EH (cell line): ENCODE measurements around the gene MAGI1.
"Not testable (repeated sequence)": the region's sequence is repeated elsewhere in the genome, so short reads cannot be mapped to it uniquely, and the experiment has no call there.

Experiments
- DNase-seq: peaks from one replicate; pipeline ENCODE4 v3.0.0-alpha.2; 2015; ENCODE audit warnings: low read depth

The MAGI1 gene

DNA sequence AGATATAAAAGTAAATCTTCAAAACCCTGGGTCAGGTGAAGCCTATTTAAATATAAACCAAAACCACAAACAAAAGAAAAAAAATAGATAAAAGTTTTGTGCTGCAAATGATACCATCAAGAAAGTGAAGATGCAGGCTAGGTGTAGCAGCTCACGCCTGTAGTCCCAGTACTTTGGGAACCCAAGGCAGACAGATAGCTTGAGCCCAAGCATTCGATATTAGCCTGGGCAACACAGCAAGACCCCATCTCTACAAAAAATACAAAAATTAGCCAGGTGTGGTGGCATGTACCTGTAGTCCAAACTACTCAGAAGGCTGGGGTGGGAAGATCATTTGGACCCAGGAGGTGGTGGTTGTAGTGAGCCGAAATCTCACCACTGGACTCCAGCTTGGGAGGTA, 164.8 kb downstream of the MAGI1 start:
- no peak for DNase-seq

DNA sequence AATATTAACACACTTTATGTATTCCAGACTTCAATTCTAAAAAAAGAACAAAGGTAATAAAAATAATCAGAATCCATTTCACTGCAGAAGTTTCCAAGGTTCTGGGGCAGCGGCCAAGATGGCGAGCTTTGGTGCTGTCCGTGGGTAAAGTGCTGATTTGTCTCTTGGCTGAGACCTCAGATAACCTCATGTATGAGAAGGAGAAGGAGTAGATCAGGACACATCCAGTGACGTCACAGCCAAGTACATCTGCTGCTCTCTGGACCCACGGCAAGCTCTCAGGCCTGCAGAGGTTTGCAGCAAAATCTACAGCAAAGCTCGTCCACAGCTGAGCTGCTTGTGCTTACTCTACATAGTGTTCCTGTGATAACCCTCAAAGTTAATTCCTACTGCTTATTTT, 165.7 kb downstream of the MAGI1 start:
- DNase-seq, result peak; percentile 23

DNA sequence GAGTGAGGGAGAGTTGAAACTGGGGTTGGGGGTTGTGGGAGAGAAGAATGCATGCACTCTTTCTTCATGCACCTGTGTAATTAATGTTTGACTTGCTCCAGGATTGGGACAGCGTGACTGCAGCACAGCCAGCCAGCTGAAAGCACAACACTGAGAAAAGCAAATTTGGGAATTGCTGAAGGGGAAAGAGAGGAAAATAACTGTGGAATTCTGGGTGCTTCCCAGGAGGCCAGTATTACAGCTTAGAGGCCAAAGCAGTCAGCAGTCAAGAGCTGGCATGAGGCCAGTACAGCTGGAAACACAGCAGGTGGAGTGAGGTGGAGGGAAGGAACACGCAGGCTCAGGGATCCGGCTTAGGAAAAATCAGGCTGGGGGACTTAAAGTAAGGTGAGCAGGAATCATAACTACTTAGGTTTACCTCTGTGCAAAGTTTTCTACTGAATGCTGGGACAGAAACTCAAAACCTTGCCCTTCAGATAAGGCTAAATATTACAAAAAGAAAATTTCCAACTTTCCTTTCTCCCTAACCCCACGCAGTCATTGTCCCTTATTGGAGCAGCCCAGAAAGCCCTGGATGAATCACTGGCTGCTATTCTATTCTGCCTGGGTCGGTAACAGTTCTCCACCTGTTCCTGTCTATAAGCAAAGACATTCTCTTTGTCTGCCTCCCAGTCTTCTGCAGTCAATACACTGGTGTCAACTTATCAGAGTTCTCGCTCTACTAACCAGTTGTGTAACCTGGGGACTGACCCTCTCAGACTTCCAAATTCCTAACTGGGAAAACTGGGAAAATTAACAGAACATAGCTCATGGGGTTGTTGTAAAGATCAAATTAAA, 167.2 kb downstream of the MAGI1 start:
- no peak for DNase-seq

DNA sequence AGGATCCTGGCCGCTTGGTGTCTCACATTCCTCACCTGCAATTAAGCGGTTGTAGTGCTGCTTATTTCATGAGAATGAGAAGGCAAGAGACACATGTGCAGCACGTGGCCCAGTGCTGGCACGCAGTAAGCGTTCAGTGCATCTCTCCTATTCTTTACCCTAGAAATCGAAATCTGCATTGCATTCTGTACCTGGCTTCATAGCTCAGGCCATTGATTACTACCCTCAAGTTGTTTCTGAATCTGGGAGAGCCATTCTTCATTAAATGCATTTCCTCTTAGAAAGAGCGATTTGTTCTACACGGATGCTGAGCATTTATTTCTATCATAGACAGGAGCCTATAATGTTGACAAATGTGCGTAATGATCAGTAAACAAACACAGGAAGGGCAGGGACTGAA, 168.9 kb downstream of the MAGI1 start:
- DNase-seq, result no peak

DNA sequence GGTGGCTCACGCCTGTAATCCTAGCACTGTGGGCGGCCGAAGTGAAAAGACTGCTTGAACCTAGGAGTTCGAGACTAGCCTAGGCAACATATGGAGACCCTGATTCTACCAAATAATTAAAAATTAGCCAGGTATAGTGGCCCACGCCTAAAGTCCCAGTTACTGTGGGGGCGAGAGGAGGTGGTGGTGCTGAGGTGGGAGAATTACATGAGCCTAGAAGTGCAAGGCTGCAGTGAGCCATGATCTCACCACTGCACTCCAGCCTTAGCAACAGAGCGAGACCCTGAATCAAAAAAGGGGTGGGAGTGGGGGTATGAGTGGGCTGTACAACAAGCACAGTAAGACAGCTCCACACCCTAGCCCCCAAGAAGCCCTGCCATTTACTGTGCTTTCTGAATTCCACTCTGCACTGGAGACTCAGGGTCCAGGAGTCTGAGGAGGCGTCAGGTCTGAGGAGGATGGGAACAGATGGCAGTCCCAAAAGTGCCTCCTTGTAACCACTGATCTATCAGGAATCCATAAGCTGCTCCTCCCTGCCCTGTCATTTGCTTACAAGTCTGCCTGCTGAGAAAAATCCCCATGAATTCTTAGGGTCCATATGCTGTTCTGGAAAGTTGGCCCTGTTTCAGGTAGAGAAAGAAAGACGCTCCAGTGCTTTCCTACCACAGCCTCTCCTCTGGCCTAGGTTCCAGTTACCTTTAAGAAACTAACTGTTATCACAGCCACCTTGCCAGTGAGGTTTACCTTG, 171.1 kb downstream of the MAGI1 start:
- no peak for DNase-seq

DNA sequence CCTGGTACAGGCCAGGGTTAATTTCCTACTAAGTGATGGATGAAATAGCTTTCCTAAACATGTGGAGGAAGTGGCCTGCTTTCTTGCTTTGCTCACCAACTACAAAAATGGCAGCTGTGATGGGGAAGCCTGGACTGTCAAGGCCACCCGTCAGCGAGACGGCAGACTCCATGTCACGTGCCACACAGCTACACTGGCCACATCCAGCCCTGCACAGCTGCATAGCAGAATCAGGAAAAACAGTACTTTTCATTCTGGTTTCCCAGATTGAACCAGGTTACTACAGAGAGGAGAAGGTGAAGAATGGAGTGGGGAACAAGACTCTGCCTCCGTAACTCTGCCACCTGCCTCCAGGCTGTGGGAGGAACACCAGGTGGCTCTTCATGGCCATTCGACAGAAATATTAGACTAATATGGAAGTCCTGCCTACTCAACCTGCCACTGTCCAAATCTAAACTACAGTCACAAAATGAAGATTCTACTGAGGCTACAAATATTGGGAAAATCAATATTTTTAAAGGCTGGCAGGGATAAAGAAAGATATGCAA, 174.3 kb downstream of the MAGI1 start:
- no peak for DNase-seq

DNA sequence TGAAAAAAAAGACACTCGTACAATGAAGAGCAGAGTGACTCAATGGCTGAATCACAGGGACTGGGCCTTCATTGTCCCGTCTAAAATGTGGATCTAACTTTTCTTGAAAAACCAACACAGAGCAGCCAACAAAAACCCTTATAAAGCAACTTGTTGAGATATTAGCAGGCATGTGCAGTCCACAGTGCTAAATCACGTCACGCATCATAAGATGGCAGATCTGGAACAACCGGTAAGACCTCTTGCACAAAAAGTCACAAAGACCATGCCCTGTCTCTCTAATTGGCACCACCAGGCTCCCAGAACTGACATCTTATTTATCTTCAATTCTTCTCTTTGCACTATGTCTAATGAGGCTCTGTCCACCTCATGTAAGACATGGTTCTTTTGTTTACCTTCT, 177.0 kb downstream of the MAGI1 start:
- DNase-seq, result no peak

DNA sequence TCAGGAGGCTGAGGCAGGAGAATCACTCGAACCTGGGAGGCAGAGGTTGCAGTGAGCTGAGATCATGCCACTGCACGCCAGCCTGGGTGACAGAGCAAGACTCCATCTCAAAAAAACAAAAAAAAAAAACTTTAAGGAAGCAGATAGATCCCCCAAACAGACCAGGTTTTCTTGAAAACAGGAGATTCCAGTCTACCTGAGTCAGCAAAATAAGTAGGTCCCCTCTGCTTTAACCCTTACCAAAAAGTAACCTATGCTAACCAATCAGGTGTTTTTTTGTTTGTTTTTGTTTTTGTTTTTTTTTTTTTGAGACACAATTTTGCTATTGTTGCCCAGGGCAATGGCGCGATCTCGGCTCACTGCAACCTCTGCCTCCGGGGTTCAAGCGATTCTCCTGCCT, 179.1 kb downstream of the MAGI1 start:
- DNase-seq, result not testable (repeated sequence)

DNA sequence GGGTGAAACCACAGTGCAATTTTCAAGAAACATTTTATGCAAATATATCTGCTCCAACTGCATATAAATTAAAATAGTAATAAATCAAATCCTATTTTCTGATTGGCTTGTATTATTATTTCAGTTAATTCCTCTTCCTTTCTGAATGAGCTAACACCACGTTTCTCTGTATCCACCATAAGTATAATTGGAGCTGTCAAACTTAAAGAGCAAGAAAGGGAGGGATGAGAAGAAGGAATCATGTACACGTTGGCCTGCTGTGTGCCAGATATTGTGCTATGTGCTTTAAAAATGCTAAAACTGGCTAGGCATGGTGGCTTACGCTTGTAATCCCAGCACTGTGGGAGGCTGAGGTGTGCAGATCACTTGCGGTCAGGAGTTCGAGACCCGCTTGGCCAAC, 180.0 kb downstream of the MAGI1 start:
- no peak for DNase-seq

DNA sequence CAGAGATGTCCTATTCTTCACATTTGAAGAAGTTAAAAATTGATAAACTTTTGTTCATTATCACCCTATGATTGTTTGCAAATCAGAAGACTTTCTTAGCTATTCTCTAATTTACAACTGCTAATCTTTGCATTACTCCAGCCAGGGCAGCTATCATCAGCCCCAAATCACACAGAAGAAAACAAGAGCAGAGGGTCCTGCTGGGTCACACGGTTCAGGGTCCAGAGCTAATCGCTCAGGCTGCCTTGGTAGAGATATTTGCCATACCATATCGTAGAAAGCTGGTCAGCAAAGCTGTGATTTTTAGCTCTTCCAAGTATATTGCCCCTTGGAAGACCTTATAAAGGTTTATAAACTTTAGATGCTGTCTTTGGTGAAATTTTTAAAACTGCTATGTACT, 181.4 kb downstream of the MAGI1 start:
- no peak for DNase-seq

DNA sequence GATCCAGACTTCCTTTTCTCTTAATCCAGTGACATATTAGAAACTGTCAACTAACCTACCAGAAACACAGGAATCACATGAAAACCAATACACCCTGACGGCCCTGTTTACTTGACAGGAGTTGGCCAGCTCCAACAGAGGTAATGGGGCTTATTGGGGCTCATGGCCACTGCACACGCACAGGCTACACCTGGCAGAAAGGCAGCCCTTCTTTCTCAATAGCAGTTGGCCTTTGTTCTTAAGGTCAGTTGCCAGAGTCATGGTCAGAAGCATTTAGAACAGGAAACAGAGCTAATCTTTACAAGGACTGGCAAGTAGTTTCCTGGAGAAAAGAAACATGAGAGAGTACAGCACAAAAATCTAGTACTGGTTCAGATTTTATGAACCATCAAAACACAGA, 181.8 kb downstream of the MAGI1 start:
- DNase-seq, result no peak

DNA sequence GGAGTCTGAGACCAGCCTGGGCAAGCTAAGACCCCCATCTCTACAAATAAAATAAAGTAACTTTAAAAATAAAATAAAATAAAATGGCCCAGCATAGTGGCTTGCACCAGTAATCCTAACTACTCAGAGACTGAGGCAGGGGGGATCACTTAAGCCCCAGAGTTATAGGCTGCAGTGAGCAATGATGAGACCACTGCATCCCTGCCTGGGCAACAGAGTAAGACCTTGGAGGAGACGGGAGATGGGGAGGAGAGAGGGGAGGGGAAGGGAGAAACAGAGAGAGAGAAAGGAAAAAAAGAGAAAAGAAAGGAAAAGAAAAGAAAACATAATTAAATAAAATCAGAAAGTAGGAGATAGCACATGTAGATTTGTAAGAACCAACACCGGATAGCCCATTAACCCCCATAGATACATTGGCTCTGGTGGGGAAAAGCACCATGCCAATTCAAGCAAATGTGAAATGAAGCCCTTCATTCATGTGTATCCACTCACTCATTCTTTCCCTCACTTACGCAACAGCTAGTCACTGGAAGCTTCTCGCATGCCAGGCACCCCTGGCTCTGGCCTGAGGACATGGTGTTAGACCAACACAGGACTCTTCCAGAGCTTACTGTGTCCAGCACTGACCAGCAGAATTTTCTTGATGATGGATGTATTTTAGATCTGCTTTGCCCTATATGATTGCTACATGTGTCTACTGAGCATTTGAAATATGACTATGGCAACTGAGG, 183.2 kb downstream of the MAGI1 start:
- DNase-seq, result peak; percentile 80

DNA sequence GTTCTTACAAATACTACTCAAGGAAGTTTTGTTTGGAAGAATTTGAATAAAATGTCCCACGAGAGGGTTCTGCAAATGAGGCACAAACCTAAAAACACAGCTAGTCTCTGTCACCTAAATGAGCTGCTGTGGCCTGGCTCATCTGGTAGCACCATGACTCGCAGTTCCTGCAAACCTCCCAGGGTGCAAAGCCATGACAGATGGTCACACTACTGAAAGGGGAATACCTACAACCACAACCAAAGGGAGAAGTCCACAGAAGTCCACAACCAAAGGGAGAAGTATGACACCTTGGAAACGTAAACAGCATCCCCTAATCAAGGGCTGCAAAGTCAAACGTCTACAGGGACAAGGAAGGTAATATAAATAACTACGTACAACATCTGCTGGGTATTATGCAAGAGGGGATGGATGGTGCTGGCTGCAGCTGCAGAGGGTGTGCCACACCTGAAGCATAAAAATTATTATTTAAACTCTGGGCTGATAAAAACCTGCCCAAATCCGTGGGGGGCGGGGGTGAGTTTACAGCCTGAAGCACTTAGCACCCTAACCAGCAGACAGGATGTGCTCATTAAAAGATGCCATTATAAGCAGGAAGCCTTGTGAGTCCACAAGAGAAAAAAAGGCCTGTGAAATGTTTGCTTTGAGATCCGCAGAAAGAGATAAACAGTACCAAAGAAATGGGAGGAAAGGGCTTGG, 184.0 kb downstream of the MAGI1 start:
- DNase-seq, result peak; percentile 61

DNA sequence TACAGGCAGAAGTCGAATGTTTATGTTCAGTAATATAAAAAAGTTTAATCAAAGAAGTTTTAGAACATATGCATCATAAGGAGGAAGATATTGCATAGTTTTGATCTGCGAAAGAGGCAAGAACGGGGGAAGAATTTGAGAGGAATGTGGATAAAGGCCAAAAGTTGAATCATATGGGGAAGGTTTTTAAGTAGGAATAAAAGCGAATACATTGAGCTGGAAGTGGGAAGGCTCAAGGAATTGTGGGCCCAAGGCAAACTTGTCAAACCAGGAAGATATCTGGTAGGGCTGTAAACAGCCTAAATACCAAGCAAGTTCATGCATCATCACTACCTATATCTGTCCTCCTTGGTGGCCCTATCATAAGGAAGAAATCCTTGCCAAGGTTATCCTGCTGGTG, 186.9 kb downstream of the MAGI1 start:
- peak; percentile 86 for DNase-seq

DNA sequence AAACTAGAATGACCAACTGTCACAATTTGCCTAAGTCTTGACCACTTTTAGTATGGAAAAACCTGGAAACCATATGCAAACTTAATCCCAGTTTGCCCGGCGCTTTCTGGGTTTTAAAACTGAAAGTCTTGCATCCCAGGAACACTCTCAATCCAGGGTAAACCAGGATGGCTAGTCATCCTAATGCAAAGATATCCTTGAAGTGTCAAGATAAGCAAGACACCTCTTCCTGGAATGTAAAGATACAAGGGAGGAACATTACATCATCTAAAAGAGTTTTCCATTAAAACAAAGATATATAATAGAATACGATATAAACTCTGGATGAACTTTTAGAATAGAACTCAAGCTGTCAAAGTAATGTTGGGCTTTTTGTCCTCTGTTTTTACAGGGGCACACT, 188.5 kb downstream of the MAGI1 start:
- no peak for DNase-seq

DNA sequence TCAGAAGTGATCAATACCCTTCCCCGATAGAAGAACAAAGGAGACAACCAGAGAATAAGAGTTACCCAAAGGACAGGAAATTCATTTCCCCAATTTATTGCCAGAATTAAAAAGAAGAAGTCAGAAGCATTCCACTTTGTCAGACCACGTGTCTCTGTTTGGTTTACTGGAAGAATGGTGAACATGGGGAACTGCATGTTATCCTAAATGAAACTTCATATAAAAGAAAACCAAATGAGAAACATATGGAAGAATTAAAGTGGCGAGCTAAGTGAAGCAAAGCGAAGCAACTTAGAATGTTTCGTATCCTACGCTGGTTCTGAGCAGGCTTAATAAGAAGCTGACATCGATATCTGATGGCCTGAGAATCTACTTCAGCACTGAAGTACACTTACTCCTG, 190.7 kb downstream of the MAGI1 start:
- peak; percentile 14 for DNase-seq

DNA sequence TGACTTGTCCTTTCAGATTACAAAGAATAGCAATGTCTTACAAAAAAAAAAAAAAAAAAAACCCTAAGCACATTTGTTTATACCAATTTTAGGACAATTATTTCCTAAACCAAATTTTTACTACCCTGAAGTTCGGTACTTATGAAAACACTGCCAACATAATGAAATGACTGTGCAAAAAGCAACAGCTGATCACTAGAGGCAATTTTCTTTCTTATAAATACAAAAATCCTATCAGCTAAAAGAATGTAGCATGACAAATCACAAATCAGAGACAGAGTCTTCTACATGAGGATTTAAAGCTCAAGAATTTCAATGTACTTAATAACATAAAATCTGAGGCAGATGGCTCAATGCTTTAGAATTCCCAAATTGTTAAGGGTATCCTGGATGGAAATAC, 191.8 kb downstream of the MAGI1 start:
- peak; percentile 32 for DNase-seq

DNA sequence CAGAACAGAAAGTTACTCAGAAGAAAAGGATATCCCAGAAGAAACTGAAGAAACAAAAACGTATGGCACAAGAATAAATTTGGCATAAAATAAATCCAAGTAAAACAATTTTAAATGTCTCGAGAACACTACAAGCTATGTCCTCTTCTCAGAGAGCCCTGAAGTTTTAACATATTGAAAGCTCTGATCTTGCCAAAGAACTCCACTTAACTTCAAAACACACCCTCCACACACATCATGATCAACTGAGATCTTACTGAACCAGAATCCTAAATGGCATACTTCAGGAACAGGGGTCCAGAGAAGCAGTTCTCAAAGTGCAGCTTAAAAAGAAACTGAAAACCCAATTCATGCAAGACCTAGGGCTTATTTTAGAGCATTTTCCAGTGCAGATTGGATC, 194.3 kb downstream of the MAGI1 start:
- DNase-seq, result no peak

DNA sequence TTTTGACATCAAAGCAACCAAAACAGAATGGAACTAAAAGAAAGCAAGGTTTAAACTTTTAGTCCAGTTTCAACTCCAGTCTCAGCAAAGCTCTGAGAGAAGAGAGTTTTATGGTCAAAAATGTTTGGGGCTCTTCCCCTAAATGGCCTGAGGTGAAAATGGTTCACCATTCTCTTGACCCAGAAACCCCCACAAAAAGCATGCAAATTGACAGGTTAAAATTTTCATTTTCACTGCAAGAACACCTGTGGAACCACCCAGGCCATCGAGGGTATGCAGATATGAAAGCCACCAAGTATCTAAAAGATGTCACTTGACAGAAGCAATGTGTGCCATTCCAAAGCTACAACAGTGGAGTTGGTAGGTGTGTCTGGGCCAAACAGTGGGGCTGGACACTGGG, 195.0 kb downstream of the MAGI1 start:
- no peak for DNase-seq

DNA sequence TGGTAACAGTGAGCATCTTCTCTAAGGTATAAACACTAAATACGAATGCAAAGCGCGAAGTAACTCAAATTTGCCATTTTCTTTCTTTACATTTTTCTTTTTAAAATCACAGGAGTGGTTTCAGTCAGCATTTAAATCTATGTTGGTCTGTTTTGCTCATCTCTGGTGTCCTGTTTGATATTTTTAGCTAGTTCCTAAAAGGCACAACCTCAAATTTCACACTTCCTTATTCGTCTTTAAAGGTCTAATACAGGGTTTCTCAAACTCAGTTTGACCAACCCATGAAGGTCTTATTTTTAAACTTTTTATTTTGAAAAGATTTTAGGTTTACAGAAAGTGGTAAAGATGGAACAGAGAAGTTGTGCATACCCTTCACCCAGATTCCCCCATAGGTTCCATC, 201.1 kb downstream of the MAGI1 start:
- DNase-seq, result no peak

DNA sequence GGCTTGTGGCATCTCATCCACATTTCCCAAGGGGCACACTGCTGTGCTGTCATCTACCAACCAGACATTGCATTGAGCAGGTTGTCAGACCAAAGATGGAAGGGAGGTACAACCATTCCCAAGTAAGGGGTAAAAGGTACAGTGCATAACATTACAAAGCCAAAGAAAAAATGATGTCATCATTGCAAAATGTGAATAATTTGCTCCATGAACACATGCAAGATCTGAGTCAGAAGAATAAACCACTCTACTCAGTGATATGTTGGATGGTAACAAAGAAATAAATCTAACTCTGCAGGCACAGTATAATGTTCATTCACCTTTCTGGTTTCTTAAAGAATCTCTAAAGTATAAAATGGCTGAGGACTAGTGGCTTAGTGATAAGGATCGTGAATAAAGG, 202.7 kb downstream of the MAGI1 start:
- peak; percentile 48 for DNase-seq
